Stimulated activated memory B cell treated with anti-CD40 and anti-IgM and Interleukin-4, amounts not matched to agents 10 μg/mL and 1 μg/mL and 100 μg/mL, for 72 hours (primary cell): ENCODE results near the gene MED1.
"Not testable (repeated sequence)": the region's sequence is repeated elsewhere in the genome, so short reads cannot be mapped to it uniquely, and the experiment has no call there.

ENCODE experiments used
- ATAC-seq: fragments of 150-1000 bp; cut with Tn5 transposase; 2 replicates; pipeline ENCODE4 v1.10.0; 2021
- H3K27ac Mint-ChIP-seq: one replicate; pipeline ENCODE4 v1.8.0; 2022; ENCODE audit warnings: mild to moderate bottlenecking, mixed read lengths
- H3K27me3 Mint-ChIP-seq: one replicate; pipeline ENCODE4 v1.8.0; 2022; ENCODE audit warnings: mixed read lengths
- H3K36me3 Mint-ChIP-seq: one replicate; pipeline ENCODE4 v1.8.0; 2022; ENCODE audit warnings: mixed read lengths
- H3K4me1 Mint-ChIP-seq: one replicate; pipeline ENCODE4 v1.8.0; 2022; ENCODE audit warnings: mixed read lengths
- H3K4me3 Mint-ChIP-seq: one replicate; pipeline ENCODE4 v1.8.0; 2022; ENCODE audit warnings: mild to moderate bottlenecking, moderate library complexity, mixed read lengths
- H3K9me3 Mint-ChIP-seq: one replicate; pipeline ENCODE4 v1.8.0; 2022; ENCODE audit warnings: mixed read lengths

MED1 gene

DNA sequence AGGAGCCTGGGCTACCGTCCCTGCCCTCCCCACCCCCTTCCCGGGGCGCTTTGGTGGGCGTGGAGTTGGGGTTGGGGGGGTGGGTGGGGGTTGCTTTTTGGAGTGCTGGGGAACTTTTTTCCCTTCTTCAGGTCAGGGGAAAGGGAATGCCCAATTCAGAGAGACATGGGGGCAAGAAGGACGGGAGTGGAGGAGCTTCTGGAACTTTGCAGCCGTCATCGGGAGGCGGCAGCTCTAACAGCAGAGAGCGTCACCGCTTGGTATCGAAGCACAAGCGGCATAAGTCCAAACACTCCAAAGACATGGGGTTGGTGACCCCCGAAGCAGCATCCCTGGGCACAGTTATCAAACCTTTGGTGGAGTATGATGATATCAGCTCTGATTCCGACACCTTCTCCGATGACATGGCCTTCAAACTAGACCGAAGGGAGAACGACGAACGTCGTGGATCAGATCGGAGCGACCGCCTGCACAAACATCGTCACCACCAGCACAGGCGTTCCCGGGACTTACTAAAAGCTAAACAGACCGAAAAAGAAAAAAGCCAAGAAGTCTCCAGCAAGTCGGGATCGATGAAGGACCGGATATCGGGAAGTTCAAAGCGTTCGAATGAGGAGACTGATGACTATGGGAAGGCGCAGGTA lies 11.0 kb upstream of the MED1 start:
- Mint-ChIP-seq H3K36me3 (peaks cover 11% of the 10 kb centered on the region), H3K27ac (peak overlapping the region; percentile 96), H3K4me1 (peaks cover 43% of the 10 kb centered on the region), H3K9me3 (no peaks in the 10 kb centered on the region), H3K4me3 (peak overlapping the region; percentile 91), H3K27me3 (no peaks in the 10 kb centered on the region)
- ATAC-seq = peak; percentile 18

DNA sequence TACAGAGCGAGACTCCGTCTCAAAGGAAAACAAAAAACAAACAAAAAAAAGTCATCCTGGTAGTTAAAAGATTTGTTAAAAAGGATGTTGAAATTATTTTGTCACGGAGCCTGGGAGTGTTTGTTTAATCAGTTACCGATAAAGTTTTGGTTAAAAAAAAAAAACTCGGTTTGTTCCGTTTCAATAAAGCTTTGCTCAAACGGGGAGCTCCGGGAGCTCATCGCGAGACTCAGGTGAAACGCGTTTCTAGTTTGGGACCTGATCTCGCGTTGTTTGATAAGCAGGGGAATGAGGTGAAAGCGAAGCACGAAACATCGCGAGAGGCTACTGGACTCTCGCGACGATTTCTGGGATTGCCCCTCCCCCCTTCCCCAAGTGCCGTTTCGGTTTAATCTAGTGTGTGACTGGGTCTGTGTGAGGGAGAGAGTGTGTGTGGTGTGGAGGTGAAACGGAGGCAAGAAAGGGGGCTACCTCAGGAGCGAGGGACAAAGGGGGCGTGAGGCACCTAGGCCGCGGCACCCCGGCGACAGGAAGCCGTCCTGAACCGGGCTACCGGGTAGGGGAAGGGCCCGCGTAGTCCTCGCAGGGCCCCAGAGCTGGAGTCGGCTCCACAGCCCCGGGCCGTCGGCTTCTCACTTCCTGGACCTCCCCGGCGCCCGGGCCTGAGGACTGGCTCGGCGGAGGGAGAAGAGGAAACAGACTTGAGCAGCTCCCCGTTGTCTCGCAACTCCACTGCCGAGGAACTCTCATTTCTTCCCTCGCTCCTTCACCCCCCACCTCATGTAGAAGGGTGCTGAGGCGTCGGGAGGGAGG lies 10.3 kb upstream of the MED1 start, which contains the start of gene CDK12:
CDK12 (plus strand) TSS at position 374 of the 813 bp plus-strand sequence. CDS start 586 bp downstream, outside the sequence.
- H3K4me1 Mint-ChIP-seq = peaks cover 41% of the 10 kb centered on the region
- peaks cover 11% of the 10 kb centered on the region for H3K36me3 Mint-ChIP-seq

DNA sequence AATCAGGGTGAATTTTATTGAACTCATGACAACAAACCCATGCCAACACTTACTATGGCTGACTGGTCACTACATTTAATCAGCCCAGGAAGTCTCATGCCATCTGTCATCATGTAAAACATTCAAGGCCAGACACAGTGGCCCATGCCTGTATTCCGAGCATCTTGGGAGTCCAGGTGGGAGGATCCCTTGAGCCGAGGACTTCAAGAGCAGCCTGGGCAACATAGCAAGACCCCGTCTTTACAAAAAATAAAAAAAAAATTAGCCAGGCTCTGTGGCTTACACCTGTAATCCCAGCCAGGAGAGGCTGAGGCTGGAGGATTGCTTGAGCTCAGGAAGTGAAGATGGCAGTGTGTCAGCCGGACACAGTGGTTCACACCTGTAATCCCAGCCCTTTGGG lies 4.9 kb upstream of the MED1 start:
- Mint-ChIP-seq H3K9me3 (no peaks in the 10 kb centered on the region), H3K4me3 (no peak overlapping the region), H3K27me3 (no peaks in the 10 kb centered on the region), H3K27ac (no peak overlapping the region), H3K36me3 (no peaks in the 10 kb centered on the region), H3K4me1 (peaks cover 5% of the 10 kb centered on the region)
- no peak for ATAC-seq

More for the DNA sequence above, 10.3 kb upstream of the MED1 start, which contains the start of gene CDK12:
- ATAC-seq = peak; percentile 92
- Mint-ChIP-seq H3K27me3 (no peaks in the 10 kb centered on the region), H3K9me3 (no peaks in the 10 kb centered on the region), H3K27ac (peak within 1 kb of the TSS; percentile 96), H3K4me3 (peak within 1 kb of the TSS; percentile 91)

DNA sequence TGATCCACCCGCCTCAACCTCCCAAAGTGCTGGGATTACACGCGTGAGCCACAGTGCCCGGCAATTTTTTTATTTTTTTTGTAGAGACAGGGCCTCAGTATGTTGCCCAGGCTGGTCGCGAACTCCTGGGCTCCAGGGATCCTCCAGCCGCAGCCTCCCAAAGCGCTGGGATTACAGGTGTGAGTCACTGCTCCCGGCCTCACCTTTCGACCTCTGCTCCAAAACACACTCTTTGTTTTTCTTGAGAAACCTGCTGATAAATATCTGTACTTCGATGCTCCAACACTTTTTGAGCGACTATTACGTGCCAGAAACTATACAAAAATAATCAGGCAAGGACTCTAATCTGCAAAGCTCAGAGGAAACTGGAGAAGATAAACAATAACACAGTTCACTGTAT lies 1.0 kb downstream of the MED1 start:
- no peaks in the 10 kb centered on the region for H3K27me3 Mint-ChIP-seq
- no peak overlapping the region for H3K27ac Mint-ChIP-seq
- H3K4me1 Mint-ChIP-seq = peaks cover 31% of the 10 kb centered on the region
- H3K36me3 Mint-ChIP-seq = peaks cover 20% of the 10 kb centered on the region
- H3K4me3 Mint-ChIP-seq = peak overlapping the region; percentile 99
- no peak for ATAC-seq
- H3K9me3 Mint-ChIP-seq = no peaks in the 10 kb centered on the region

DNA sequence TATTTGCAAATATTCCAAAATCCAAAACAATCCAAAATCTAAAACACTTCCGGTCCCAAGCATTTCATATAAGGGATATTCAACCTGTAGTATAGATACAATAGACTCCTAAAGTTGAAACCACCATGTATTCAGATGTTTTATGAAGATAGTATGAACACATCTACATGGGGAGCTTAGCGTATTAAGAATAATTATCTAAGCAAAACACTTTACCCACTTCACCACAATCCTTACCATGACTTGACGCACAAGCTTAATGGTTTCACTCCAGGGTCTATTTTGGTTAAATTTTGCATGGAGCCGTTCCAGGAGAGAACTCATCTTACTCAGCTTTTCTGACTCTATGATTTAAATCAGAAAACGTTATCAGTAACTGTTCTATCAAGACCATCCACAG lies 3.5 kb downstream of the MED1 start:
- Mint-ChIP-seq H3K36me3 (peaks cover 39% of the 10 kb centered on the region), H3K4me3 (no peak overlapping the region), H3K4me1 (peaks cover 38% of the 10 kb centered on the region), H3K27ac (no peak overlapping the region), H3K9me3 (no peaks in the 10 kb centered on the region), H3K27me3 (no peaks in the 10 kb centered on the region)
- no peak for ATAC-seq

DNA sequence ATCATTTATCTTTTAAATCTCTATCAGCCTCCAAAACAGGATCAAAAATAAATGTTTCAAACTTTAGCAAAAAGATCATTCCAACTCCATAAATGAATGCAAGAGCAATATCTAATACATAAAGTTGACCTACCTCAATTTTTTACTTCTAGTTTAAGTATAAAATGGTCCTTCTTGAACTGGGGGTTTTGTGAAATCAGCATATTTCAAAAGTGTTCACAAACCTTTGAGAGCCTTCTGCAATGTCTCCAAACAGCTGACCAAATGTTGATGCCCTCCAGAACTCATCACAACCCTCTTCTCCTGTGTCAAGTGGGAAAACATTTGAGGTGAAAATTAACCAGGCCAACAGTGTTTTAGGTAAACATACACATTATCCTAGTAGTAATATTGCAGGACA lies 7.7 kb downstream of the MED1 start:
- Mint-ChIP-seq H3K36me3 (peaks cover 63% of the 10 kb centered on the region), H3K27ac (no peak overlapping the region), H3K9me3 (no peaks in the 10 kb centered on the region), H3K27me3 (no peaks in the 10 kb centered on the region), H3K4me1 (peaks cover 14% of the 10 kb centered on the region), H3K4me3 (no peak overlapping the region)
- ATAC-seq = no peak

DNA sequence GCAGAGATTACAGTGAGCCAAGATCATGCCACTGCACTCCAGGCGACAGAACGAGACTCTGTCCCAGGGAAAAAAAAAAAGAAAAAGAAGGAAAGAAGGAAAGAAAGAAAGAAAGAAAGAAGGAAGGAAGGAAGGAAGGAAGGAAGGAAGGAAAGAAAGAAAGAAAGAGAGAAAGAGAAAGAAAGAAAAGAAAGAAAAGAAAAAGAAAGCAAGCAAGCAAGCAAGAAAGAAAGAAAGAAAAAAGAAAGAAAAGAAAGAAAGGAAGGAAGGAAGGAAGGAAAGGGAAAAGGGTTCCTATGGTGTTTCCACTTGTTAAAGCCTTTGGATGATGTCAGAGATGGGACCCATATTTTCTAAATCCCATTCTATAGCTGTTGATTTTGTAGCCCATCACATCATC lies 11.2 kb downstream of the MED1 start:
- ATAC-seq, H3K27me3 Mint-ChIP-seq, H3K9me3 Mint-ChIP-seq, H3K4me3 Mint-ChIP-seq, H3K4me1 Mint-ChIP-seq, H3K27ac Mint-ChIP-seq: not testable (repeated sequence)
- peaks cover 50% of the 10 kb centered on the region for H3K36me3 Mint-ChIP-seq

DNA sequence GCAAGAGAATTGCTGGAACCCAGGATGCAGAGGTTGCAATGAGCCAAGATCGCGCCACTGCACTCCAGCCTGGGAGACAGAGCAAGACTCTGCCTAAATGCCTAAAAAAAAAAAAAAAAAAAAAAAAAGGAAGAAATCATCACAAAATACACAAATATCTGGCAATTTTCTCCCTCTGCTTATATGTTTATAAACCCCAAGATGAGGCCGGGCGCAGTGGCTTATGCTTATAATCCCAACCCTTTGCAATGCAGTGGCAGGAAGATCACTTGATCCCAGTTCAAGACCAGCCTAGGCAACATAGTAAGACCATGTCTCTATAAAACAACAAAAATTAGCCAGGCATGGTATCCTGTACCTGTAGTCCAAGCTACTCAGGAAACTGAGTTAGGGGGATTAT lies 21.5 kb downstream of the MED1 start:
- no peak overlapping the region for H3K27ac Mint-ChIP-seq
- no peaks in the 10 kb centered on the region for H3K9me3 Mint-ChIP-seq
- H3K4me1 Mint-ChIP-seq = no peaks in the 10 kb centered on the region
- ATAC-seq = no peak
- H3K27me3 Mint-ChIP-seq = no peaks in the 10 kb centered on the region
- peaks cover 35% of the 10 kb centered on the region for H3K36me3 Mint-ChIP-seq
- no peak overlapping the region for H3K4me3 Mint-ChIP-seq

DNA sequence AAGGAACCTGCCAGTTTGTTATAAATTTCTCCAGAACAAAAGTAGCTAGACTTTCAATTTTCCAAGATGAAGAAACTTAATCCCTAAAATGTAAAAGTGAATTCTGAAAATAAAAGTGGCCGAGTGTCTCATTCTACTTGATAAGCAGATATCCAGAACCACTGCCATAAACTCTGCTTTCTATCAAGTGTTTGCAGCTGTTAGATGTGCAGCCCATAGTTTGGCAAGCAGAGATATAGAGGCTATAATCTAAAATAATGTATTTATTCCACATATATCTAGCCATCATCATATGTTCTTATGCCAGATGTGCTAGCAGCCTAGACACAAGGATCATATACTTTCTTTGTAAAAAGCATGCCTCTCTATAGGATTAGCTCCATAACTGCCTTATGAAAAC lies 34.9 kb downstream of the MED1 start:
- no peaks in the 10 kb centered on the region for H3K27me3 Mint-ChIP-seq

DNA sequence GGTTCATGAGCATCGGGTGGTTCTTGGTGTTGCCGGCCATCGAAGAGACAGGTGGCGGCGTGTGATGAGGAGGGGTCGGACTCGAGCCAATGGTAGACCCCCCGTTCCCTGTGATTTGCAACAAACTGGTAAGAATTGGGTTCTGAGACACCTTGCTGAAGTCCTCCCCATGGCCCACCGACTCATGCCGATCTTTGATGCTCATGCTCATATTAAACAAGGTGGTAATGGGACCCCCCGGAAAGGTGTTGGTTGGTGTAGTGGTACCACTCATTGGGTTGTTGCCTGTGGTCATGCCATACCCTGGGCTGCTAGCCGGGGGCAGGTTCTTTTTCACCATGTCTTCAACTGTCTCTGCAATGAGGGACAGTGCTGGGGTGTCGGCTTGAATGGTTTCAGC lies 40.8 kb downstream of the MED1 start:
- H3K4me3 Mint-ChIP-seq = no peak overlapping the region
- peaks cover 57% of the 10 kb centered on the region for H3K36me3 Mint-ChIP-seq
- no peaks in the 10 kb centered on the region for H3K4me1 Mint-ChIP-seq
- H3K9me3 Mint-ChIP-seq = no peaks in the 10 kb centered on the region
- H3K27me3 Mint-ChIP-seq = no peaks in the 10 kb centered on the region
- H3K27ac Mint-ChIP-seq = no peak overlapping the region
- ATAC-seq = no peak

More for the DNA sequence above, 34.9 kb downstream of the MED1 start:
- Mint-ChIP-seq H3K4me3 (no peak overlapping the region), H3K36me3 (peaks cover 32% of the 10 kb centered on the region), H3K4me1 (no peaks in the 10 kb centered on the region), H3K9me3 (no peaks in the 10 kb centered on the region), H3K27ac (no peak overlapping the region)
- no peak for ATAC-seq

- Mint-ChIP-seq H3K36me3 (peaks cover 50% of the 10 kb centered on the region), H3K27ac (no peak overlapping the region), H3K9me3 (no peaks in the 10 kb centered on the region), H3K4me3 (no peak overlapping the region), H3K27me3 (no peaks in the 10 kb centered on the region), H3K4me1 (no peaks in the 10 kb centered on the region)
- no peak for ATAC-seq
Measured at GRCh38 chr17:39408360-39408759, 42.7 kb downstream of the MED1 start.

DNA sequence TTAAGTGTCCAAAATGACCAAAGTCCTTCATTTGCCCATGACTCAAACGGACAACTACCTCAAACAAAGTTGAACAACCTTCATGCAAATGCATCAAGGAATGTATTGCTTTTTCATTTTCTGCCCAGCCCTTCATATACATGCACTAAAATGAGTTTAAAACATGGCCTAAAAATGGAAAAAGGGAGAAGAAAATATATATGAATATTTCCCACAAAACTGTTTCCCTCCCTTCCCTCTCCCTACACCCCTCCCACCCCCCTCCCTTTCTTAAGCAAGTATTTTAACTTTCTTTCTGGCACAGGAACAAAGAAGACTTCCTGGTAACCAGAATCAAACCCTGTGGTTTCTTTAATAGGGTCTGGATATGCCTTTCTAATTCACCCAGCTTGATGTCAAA lies 44.1 kb downstream of the MED1 start:
- Mint-ChIP-seq H3K36me3 (peaks cover 50% of the 10 kb centered on the region), H3K9me3 (no peaks in the 10 kb centered on the region), H3K4me3 (no peak overlapping the region), H3K27ac (no peak overlapping the region), H3K27me3 (no peaks in the 10 kb centered on the region), H3K4me1 (peaks cover 4% of the 10 kb centered on the region)
- no peak for ATAC-seq

- Mint-ChIP-seq H3K27ac (no peak overlapping the region), H3K4me3 (no peak overlapping the region), H3K27me3 (no peaks in the 10 kb centered on the region), H3K36me3 (peaks cover 38% of the 10 kb centered on the region), H3K4me1 (peaks cover 9% of the 10 kb centered on the region), H3K9me3 (no peaks in the 10 kb centered on the region)
- no peak for ATAC-seq
Measured at GRCh38 chr17:39405436-39405835, 45.6 kb downstream of the MED1 start.

- no peaks in the 10 kb centered on the region for H3K9me3 Mint-ChIP-seq
- no peak overlapping the region for H3K27ac Mint-ChIP-seq
- H3K27me3 Mint-ChIP-seq = no peaks in the 10 kb centered on the region
- ATAC-seq = no peak
- H3K4me3 Mint-ChIP-seq = no peak overlapping the region
- H3K4me1 Mint-ChIP-seq = peaks cover 16% of the 10 kb centered on the region
- peaks cover 31% of the 10 kb centered on the region for H3K36me3 Mint-ChIP-seq
Measured at GRCh38 chr17:39404542-39405378, 46.3 kb downstream of the MED1 start.

DNA sequence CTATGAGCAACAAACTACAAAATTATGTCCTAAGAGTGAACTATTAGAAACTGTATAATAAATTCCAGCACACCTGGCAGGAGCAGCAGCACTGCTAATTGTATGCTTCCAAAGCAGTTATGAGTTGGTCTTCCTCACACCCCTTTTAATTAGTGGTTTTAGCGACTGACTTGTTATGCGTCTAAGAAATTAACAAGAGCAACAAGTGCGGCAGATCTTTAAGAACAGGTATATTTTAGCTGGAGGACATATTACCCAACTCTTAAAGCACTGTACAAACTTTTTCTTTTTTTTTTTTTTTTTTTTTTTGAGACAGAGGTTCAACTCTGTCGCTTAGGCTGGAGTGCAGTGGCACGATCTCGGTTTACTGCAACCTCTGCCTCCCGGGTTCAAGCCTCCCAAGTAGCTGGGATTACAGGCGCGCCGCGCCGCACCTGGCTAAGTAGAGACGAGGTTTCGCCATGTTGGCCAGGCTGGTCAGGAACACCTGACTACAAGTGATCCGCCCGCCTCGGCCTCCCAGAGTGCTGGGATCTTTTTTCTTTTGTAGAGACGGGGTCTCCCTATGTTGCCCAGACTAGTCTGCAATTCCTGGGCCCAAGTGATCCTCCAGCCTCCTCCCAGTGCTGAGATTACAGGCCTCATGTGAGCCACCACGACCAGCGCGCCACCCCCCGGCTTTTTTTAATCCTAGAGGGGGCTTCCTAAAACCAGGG lies 48.0 kb downstream of the MED1 start:
- Mint-ChIP-seq H3K27ac (no peak overlapping the region), H3K9me3 (no peaks in the 10 kb centered on the region), H3K4me3 (no peak overlapping the region), H3K4me1 (peaks cover 17% of the 10 kb centered on the region), H3K27me3 (no peaks in the 10 kb centered on the region), H3K36me3 (peaks cover 14% of the 10 kb centered on the region)
- ATAC-seq = no peak
